ENCODE data around the gene TTC13.

The TTC13 gene

GRCh38 chr1:230901671-230902070 is 77.0 kb downstream of the TTC13 start:
- DNase-seq = no peak

GRCh38 chr1:230900984-230901383 is 77.7 kb downstream of the TTC13 start:
- DNase-seq = no peak

DNA sequence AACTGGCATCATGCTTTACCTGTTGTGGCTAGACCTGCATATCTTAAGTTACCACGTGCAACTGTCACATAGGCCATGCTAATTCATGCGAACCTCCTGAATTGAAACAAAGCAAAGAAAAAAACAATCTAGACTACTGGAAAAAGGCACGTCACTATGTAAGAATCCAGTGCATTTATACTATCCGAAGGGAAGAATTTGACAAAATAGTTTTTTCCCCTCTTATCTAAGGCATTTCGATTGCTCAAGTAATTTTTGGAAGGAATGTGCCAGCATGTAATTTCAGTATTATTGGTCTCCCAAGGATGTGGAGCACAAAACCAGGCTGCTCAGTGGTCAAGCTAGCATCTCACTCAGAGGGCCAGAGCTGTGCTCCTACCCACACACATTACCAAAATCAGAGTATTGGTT is 78.8 kb downstream of the TTC13 start:
- no peak for DNase-seq

- DNase-seq = no peak
Measured at GRCh38 chr1:230898748-230899147, 79.9 kb downstream of the TTC13 start.

DNA sequence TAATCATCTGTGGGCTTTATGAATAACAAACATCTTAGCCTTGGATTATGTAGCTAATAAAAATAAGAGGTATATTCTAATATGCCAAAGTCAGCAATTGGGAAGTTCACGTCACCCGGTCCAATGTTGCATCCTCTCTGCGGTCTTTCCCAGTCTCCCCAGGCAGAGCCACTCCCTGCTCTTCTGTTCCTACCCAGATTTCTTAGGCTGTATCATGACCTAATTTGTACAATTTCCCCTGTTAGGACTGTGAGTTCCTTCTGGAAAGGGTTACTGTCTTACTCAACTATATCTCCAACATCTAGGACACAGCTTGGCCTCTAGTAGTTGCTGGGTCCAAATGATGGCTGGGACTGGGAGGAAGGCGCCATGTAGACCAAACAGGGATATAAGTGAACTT is 80.5 kb downstream of the TTC13 start:
- no peak for DNase-seq

- DNase-seq = no peak
Measured at GRCh38 chr1:230896779-230897178, 81.9 kb downstream of the TTC13 start.

- DNase-seq = no peak
Measured at GRCh38 chr1:230895452-230895851, 83.2 kb downstream of the TTC13 start.

- DNase-seq = no peak
Measured at GRCh38 chr1:230894664-230895063, 84.0 kb downstream of the TTC13 start.

DNA sequence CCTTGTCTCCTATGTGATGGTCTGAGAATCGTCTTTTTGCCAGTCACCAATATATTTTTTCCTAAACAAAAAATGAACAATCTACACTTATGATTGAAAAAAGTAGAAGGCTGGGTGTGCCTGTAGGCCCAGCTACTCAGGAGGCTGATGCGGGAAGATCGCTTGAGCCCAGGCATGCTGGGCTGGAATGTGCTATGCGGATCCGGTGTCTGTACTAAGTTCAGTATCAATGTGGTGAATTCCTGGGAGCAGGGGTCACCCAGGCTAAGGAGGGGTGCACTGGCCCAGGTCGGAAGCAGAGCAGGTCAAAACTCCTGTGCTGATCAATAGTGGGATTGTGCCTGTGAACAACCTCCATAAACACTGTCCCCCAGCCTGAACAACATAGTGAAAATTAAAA is 84.6 kb downstream of the TTC13 start:
- no peak for DNase-seq

GRCh38 chr1:230892018-230892491 is 86.6 kb downstream of the TTC13 start:
- no peak for DNase-seq

DNA sequence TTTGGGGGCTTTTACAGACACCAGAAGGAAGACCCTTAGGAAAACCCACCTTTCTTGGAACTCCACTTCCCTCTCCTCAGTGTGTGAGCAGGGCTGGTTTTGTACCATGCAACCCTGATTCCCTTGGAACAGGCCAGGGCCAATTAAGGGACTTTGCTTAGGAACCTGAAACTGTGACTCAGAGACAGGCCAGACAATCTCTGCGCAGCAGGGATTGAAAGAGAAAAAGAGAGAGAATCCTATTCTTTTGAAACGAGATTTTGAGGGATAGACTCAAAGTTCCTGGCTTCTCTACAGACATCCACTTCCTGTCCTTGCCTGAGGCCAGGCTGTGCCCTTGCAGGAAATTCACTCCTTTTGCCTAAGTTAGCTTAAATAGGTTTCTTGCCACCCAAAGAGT is 87.2 kb downstream of the TTC13 start:
- no peak for DNase-seq

- no peak for DNase-seq
Measured at GRCh38 chr1:230884646-230885045, 94.0 kb downstream of the TTC13 start.

DNA sequence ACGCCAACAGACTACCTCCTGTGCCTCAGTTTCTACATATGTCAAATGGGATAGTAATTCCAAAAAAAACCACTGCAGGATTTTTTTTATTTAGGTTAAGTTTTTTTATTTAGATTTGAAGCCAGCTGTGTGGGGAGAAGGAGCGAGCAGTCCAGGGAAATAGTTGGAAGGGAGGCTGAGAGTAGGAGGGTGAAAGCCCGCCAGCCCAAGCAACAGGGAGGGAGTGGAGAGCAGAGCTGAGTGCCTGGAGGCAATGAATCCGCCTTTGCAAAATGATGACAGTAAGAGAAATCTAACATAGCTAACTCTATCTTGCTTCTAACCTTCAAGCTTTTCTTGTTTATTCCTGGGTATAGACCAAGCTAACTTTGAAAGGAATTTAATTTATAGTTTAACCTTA is 94.7 kb downstream of the TTC13 start:
- DNase-seq = no peak

DNA sequence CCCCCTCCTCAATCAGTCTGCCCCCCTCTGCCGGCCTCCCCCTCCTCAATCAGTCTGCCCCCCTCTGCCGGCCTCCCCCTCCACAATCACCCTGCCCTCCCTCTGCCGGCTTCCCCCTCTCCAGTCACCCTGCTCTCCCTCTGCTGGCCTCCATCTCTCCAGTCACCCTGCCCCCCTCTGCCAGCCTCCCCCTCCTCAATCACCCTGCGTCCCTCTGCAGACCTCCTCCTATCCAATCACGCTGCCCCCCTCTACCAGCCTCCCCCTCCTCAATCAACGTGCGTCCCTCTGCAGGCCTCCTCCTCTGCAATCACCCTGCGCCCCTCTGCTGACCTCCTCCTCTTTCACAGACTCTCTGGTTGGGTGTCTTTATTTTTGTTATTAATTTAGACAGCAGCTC is 98.9 kb downstream of the TTC13 start:
- DNase-seq = no peak

GRCh38 chr1:230878591-230878990 is 100.1 kb downstream of the TTC13 start:
- DNase-seq = no peak

DNA sequence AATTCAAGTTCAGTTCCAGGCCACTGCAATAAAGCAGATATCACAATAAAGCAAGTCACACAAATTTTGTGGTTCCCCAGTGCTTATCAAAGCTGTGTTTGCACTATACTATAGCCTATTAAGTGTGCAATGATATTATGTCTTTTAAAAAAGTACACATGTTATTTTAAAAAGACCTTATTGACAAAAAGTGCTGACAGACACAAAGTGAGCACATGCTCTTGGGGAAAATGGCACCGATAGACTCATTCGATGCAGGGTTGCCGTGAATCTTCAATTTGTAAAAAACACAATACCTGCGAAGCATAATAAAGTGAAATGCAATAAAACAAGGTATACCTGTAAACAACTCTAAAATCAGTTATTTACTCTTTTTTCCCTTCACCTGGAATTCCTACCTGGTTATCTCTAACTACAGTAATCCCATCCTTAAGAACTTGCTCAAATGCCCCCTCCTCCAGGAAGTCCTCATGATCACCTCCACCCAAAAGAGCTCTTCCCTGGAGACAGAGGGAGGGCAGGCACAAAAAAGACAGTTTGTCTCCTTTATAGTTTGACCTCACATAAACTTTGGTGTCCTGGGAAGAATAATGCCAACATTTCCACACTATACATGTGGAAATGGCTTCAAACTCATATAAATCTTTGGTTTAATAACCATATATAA is 100.6 kb downstream of the TTC13 start:
- no peak for DNase-seq

DNA sequence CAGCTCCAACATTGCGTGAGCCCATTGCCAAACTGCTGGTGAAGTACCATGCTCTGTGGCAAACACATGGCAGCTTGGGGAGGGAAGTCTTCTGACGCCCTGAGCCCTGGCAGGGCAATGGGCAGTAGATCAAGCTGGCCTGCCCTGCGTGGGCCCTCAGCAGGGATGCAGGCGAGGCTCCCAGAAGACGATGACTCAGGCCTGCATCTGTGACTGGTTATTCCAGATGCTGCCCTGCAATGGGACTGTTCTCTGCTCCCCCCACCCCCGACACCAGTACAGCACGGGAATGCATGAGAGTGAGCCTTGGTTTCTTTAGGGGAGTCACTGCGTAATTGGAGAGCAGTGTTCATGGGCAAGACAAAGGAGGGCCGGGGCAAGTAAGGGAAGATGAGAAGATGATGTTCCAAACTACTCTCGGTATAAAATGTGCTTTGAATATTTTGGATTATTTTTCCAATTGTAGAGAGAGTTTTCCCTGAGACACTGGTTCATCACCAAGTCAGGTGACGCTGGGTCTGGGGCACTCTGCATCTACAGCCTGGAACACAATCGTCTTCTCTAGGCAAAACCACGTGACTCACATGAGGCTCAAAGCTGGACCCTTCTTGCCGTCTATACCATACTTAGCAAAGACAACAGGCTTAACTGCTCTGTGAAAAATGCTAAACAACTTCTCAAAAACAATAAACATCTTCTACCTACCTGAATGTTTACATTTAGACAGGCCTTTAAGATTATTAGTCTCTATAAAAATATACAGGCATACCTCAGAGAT is 101.3 kb downstream of the TTC13 start:
- no peak for DNase-seq

GRCh38 chr1:230876660-230877059 is 102.0 kb downstream of the TTC13 start:
- DNase-seq = no peak

DNA sequence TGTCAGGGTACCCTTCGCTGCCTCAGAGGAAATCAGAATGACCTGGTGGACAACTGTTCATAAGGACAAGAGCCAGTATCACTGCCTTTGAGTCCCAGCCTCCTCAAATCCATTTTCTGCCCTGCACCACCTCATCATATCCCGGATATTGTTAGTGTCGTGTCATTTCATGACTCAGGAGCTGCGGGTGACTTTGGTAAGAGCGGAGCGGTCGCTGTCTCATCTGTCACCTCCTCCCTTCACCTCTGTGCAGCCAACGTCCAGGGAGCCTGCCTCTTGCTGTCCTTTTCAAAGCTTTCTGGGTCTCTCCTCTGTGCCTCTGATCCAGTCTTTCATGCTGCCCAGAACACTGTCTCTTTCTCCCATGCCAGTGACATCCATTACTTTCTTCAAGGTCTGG is 103.3 kb downstream of the TTC13 start:
- DNase-seq = no peak

DNA sequence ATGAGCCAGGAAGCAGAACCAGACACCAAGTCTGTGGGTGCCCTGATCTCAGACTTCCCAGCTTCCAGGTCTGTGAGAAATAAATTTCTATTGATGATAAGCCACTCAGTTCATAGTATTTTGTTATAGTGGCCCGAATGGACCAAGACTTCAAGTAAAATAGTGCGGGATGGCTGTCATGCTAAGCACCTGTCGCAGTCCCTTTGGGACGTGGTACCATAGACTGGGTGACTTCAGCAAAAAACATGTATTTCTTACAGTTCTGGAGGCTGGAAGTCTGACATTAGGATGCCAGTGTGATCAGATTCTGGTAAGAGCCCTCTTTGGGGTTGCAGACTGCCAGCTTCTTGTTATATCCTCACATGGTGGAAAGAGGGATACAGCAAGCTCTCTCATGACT is 107.7 kb downstream of the TTC13 start:
- DNase-seq = no peak

DNA sequence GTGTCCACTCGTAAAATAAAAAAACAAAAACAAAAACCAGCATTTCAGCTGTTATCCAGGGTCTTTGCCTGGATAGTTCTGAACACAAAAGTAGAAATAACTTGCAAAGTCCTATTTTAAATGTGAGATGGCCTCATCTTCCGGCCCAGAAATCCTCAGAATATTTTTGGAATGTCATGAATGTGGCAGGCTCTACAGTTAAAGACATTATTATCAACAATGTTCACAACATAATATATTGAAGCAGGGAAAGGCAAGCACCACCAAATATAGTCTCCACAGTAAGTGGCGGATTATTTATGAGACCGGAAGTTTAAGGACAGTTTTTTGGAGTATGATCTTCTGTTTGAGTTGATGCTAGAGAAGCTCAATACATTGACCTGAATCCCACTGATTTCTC is 109.2 kb downstream of the TTC13 start:
- no peak for DNase-seq

- peak; percentile 28 for DNase-seq
Measured at GRCh38 chr1:230868736-230869385, 109.8 kb downstream of the TTC13 start.

DNA sequence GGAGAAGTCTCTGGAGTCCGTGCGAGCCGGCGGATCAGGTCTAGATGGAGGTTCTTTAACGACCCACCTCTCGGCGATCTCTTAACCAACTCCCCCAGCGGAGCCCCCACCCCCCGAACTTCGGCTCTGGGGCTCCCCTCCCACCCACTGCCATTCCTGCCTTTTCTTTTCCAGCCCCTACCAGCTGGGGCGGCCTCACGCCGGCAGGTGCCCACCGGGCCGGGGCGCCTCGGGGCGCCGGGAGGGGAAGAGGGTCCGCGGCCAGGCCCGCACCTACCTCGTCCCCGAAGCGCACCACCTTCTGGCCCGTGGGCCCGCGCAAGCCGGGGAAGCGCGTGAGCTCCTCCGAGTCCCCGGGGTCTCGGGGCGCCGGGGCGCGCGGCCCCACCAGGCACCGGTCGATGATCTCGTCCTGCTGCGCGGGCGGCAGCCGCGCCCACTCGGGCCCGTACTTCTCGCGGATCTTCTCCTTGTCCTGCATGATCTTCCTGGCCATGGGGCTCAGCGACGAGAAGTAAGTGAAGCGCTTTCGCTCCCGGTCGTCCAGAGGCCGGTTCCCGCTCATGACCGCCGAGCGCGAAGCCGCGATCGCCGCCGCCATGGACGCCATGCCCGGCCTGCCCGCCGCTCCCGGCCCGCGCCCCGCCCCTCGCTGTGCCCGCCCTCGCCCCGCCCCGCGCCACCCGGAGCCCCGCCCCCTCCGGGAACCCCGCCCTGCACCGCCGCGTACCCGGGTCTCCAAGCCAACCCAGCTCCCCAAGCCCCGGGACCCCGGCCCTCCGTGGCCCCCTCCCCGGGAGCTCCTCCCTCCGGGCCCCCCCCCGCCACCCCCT is 110.5 kb downstream of the TTC13 start, which contains the start of gene C1orf198:
Gene C1orf198, minus strand, starts transcription at position 619 of the 833 bp plus-strand sequence. Its CDS starts 9 bp downstream, at position 610.
- DNase-seq = no peak
